ENCODE data around the gene SERHL2. TPM values are rescaled to one million over a fixed set of nuclear protein-coding genes. Genes with fewer than 3 reads are reported as not detected.

Gene SERHL2
- total RNA-seq, 4 donors from 2014 or later: 0.94 to 7.7 (median 4.6) TPM

GRCh38 chr22:42595434-42595833, 41.7 kb downstream of the SERHL2 start:
- Histone ChIP-seq H3K27ac (no peak overlapping the region), H3K27me3 (no peaks in the 10 kb centered on the region), H3K36me3 (peaks cover 3 to 100% of the 10 kb centered on the region in 2 donors), H3K4me1 (peaks cover 0 to 26% (median 0%) of the 10 kb centered on the region in 3 donors), H3K4me3 (no peak overlapping the region), H3K9me3 (no peaks in the 10 kb centered on the region)
- ATAC-seq: no peak
- TF ChIP-seq EP300 (IDR thresholded peaks at IDR 0.05): no peak
- TF ChIP-seq, protein P1, sequence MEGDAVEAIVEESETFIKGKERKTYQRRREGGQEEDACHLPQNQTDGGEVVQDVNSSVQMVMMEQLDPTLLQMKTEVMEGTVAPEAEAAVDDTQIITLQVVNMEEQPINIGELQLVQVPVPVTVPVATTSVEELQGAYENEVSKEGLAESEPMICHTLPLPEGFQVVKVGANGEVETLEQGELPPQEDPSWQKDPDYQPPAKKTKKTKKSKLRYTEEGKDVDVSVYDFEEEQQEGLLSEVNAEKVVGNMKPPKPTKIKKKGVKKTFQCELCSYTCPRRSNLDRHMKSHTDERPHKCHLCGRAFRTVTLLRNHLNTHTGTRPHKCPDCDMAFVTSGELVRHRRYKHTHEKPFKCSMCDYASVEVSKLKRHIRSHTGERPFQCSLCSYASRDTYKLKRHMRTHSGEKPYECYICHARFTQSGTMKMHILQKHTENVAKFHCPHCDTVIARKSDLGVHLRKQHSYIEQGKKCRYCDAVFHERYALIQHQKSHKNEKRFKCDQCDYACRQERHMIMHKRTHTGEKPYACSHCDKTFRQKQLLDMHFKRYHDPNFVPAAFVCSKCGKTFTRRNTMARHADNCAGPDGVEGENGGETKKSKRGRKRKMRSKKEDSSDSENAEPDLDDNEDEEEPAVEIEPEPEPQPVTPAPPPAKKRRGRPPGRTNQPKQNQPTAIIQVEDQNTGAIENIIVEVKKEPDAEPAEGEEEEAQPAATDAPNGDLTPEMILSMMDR (IDR thresholded peaks at IDR 0.05): no peak
- TF ChIP-seq POLR2A (IDR thresholded peaks at IDR 0.05): no peak
- TF ChIP-seq POLR2AphosphoS5 (IDR thresholded peaks at IDR 0.05): no peak
- WGBS, 2 donors (ENCODE audit: low coverage in 1 of 2): 52 to 70% methylated on average over 2 to 3 of the region's 3 CpGs

DNA sequence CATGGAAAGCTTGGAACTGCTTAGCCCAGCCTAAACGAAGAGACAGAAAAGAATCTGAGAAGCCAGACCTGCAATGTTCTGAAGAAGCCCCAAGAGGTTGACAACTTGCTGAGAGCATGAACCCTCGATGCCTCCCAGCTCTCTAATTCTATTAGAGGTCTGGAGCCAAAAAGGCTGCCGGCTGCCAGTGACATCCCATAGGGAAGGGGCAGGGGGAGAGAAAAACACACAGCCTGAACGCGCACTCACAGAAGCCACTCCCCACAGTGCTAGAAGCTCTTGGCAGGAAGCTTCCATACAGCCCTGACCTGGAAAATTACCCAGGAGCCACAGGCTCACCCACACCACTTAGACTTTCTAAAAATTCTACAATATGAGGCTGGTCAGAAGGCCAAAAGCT, 42.6 kb downstream of the SERHL2 start:
- peak overlapping the region in 3 of 4 donors; percentile 11 to 42 (median 11) for H3K27ac ChIP-seq
- 32 to 51% methylated on average over 5 of the region's 5 CpGs for whole genome bisulfite sequencing, 2 donors (ENCODE audit: low coverage in 1 of 2)
- no peaks in the 10 kb centered on the region for H3K9me3 ChIP-seq
- no peaks in the 10 kb centered on the region for H3K27me3 ChIP-seq
- H3K4me3 ChIP-seq: no peak overlapping the region
- no peak for ATAC-seq
- peaks cover 3 to 100% of the 10 kb centered on the region in 2 donors for H3K36me3 ChIP-seq
- H3K4me1 ChIP-seq: peaks cover 0 to 26% (median 0%) of the 10 kb centered on the region in 3 donors
- TF ChIP-seq POLR2AphosphoS5 (IDR thresholded peaks at IDR 0.05) (no peak), EP300 (IDR thresholded peaks at IDR 0.05) (no peak), POLR2A (IDR thresholded peaks at IDR 0.05) (no peak)
- TF ChIP-seq, protein P1 (IDR thresholded peaks at IDR 0.05): no peak

GRCh38 chr22:42596863-42597530, 43.2 kb downstream of the SERHL2 start:
- Histone ChIP-seq H3K4me1 (peaks cover 0 to 26% (median 0%) of the 10 kb centered on the region in 3 donors), H3K27me3 (no peaks in the 10 kb centered on the region), H3K4me3 (no peak overlapping the region), H3K9me3 (no peaks in the 10 kb centered on the region), H3K27ac (peak overlapping the region in 2 of 4 donors; percentile 14 to 42), H3K36me3 (peaks cover 3 to 100% of the 10 kb centered on the region in 2 donors)
- ATAC-seq: no peak
- WGBS, 2 donors (ENCODE audit: low coverage in 1 of 2): 80 to 93% methylated on average over 4 to 5 of the region's 11 CpGs
- TF ChIP-seq, protein P1 (IDR thresholded peaks at IDR 0.05): no peak
- no peak for TF ChIP-seq POLR2A (IDR thresholded peaks at IDR 0.05)
- no peak for TF ChIP-seq EP300 (IDR thresholded peaks at IDR 0.05)
- no peak for TF ChIP-seq POLR2AphosphoS5 (IDR thresholded peaks at IDR 0.05)

DNA sequence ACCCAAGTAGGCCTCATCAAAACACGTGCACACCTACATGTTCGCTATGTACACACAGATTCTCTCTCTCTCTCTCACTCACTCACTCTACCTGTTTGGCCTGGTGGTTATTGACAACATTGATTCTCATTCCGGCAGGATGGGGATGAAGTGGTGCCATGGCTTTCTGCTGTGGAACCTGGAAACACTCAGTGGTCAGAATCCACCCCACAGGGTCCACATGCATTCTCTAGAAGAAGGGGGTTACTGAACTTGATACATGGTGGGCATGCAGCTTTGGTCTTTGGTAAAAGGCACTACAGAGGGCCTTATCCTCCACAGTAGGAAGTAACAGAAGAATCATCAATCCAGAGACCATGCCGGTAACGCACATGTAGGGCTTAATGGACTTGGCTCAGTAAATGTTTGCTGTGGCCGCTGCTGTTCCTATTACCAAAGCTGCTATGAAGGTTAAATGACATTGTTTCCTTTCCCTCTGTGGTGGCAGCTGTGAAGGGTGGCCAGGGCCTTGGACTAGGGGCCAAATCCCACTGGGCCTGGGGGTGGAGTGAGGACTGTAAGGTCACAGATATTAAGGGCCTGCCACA, 48.2 kb downstream of the SERHL2 start:
- ATAC-seq: no peak
- H3K9me3 ChIP-seq: no peaks in the 10 kb centered on the region
- 76 to 92% methylated on average over 2 to 5 of the region's 6 CpGs for WGBS, 2 donors (ENCODE audit: low coverage in 1 of 2)
- H3K4me1 ChIP-seq: peaks cover 0 to 51% (median 17%) of the 10 kb centered on the region in 3 donors
- no peaks in the 10 kb centered on the region for H3K27me3 ChIP-seq
- H3K27ac ChIP-seq: no peak overlapping the region
- TF ChIP-seq, protein P1 (IDR thresholded peaks at IDR 0.05): no peak
- TF ChIP-seq EP300 (IDR thresholded peaks at IDR 0.05) (no peak), POLR2AphosphoS5 (IDR thresholded peaks at IDR 0.05) (no peak), POLR2A (IDR thresholded peaks at IDR 0.05) (no peak)
- peaks cover 0 to 69% of the 10 kb centered on the region in 2 donors for H3K36me3 ChIP-seq
- no peak overlapping the region for H3K4me3 ChIP-seq

All from gastroesophageal sphincter (tissue), 4 donors.